ENCODE measurements around the gene ITGAD. TPM values are rescaled to one million over a fixed set of nuclear protein-coding genes. Genes with fewer than 3 reads are reported as not detected.

ITGAD gene
- polyA plus RNA-seq, 2 of the 4 experiments (the other 2 are of a cell fraction), result not detected

DNA sequence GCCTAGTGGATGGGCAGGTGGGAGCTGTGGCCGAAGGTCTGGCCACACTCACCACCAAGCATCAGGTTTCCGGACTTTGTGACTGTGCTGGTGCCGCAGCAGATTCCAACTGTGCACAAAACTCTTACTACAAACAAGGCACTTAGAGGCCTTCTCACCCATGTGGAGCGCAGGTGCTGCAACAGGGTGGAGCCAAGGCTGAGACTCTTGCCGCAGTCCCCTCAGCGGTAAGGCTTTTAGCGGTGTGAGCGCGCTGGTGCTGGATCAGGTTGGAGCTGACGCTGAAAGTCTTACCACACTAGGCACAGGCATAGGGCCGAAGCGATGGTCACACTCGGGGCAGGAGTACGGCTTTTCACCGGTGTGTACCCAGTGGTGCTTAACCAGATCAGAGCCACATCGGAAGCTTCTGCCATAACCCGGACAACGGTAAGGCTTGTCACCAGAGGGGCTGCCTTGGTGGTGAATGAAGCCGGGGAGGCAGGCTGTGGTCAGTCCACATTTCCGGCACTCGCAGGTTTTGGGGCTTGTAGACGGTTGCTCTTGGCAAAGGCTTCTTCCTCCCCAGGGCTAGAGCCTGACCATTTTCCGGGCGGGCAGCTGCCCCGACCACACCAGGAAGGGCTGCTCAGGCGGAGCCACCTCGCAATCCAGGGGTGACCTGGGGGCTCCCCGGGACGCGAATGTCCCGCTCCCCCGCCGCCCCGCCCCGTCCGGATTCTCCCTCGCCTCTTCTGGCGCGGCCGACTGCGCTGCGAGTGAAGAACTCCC, 65.1 kb downstream of the ITGAD start:
- H3K4me3 ChIP-seq, result peak overlapping the region; percentile 87
- peak overlapping the region; percentile 75 for H3K4me2 ChIP-seq
- ChIA-PET POLR2A (interaction anchor here (0.5 to 4.0 kb wide), 15 partner anchors 10 to 461 kb away, joined by 3 to 18 read pairs (median 7); partner anchors contain the start of genes FUS, KAT8, RUSF1 and ZNF267), CTCF (interaction anchor here (0.9 to 7.9 kb wide), 13 partner anchors 10 to 474 kb away, joined by 3 to 52 read pairs (median 4); partner anchors contain the start of genes TGFB1I1, ZNF267 and ZNF843)
- ATAC-seq, result peak; percentile 16 to 39
- peak; percentile 41 to 60 for DNase-seq (ENCODE audit: low read depth in 1 of 2, low spot score in 1 of 2)
- WGBS (ENCODE audit: missing lambda C conversion rate), result 2% methylated on average over 16 of the region's 42 CpGs
- FAIRE-seq, result no peak
- peak overlapping the region; percentile 98 to 99 for H3K27ac ChIP-seq
- H3K9me3 ChIP-seq, result no peaks in the 10 kb centered on the region
- no peak for TF ChIP-seq CHD4 (IDR thresholded peaks at IDR 0.05; ENCODE audit: borderline replicate concordance)
- TF ChIP-seq MYC (IDR thresholded peaks at IDR 0.05; ENCODE audit: borderline replicate concordance, low read length), result 0 out of 2 replicates have a peak, but pooled peaks have one; percentile 3
- TF ChIP-seq, protein P1, sequence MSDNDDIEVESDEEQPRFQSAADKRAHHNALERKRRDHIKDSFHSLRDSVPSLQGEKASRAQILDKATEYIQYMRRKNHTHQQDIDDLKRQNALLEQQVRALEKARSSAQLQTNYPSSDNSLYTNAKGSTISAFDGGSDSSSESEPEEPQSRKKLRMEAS (IDR thresholded peaks at IDR 0.05), result peak; percentile 47; the same call in 1 of the 2 replicates
- 0 out of 2 replicates have a peak, but pooled peaks have one; percentile 10 for TF ChIP-seq POLR2A (IDR thresholded peaks at IDR 0.05; ENCODE audit: low read length)
- peaks cover 48% of the 10 kb centered on the region for H3K4me1 ChIP-seq

DNA sequence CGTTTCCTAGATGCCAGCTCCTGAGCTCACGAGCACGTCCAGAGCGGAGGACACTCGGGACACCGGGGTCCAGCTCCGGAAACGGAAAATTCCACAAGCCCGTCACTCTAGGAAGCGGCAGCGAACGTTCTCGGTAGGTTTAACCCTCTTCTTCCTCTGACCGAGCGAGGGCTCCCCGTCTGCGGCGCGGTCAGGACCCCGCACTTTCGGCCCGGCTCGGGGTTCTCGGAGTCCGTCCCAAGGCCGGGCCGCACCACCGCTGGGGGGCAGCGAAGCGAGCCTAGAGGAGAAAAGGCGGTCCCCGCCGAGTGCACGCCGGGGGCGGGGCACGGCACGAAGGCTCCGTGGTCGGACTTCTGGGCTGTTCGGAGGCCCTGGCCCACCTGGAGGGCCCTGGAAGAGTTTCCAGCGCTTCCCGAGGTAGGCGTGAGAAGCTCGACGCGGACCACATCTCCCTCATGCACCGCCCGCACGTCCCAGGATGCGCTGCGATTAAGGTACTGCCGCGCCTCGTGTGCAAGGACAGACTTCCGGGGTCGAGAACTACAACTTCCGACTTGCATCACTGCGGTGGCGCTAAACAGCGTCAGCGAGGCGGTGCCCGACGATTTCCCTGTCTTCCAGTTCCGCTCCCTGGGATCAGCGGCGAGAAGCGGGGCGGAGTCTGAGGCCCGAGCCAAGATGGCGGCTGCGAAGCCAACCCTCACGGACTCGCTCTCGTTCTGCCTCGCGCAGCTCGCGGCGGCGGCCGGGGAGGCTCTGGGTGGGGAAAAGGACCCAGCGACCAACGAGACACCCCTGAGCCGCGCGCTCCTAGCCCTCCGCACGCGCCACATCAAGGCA, 65.9 kb downstream of the ITGAD start, which contains the start of gene ARMC5:
TSS of gene ARMC5 (plus strand) at position 658 of the 843 bp plus-strand sequence. CDS start at position 682, 24 bp downstream.
- ChIA-PET POLR2A (interaction anchor here (0.5 to 4.0 kb wide), 30 partner anchors 8 to 462 kb away, joined by 3 to 23 read pairs (median 7); partner anchors contain the start of genes FUS, KAT8, RUSF1 and SLC5A2), CTCF (interaction anchor here (0.9 to 7.9 kb wide), 12 partner anchors 11 to 414 kb away, joined by 3 to 52 read pairs (median 6); partner anchors contain the start of genes TGFB1I1, ZNF267 and ZNF843)
- FAIRE-seq, result no peak
- peak within 1 kb of the TSS; percentile 98 to 99 for H3K27ac ChIP-seq
- peaks cover 40% of the 10 kb centered on the region for H3K4me1 ChIP-seq
- H3K4me2 ChIP-seq, result peak within 1 kb of the TSS; percentile 89
- no peaks in the 10 kb centered on the region for H3K9me3 ChIP-seq
- DNase-seq (ENCODE audit: low read depth in 1 of 2, low spot score in 1 of 2), result peak; percentile 93 to 99
- ATAC-seq, result peak; percentile 83 to 87
- no CpG with 5 or more reads among the region's 91 CpGs for WGBS (ENCODE audit: missing lambda C conversion rate)
- H3K4me3 ChIP-seq, result peak within 1 kb of the TSS; percentile 87
- peak; percentile 88 for TF ChIP-seq PHF8 (IDR thresholded peaks at IDR 0.05; ENCODE audit: borderline replicate concordance, low read depth)
- TF ChIP-seq, protein P1 (IDR thresholded peaks at IDR 0.05), result peak; percentile 98
- TF ChIP-seq, protein P2, sequence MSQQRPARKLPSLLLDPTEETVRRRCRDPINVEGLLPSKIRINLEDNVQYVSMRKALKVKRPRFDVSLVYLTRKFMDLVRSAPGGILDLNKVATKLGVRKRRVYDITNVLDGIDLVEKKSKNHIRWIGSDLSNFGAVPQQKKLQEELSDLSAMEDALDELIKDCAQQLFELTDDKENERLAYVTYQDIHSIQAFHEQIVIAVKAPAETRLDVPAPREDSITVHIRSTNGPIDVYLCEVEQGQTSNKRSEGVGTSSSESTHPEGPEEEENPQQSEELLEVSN (IDR thresholded peaks at IDR 0.05; ENCODE audit: borderline replicate concordance, low read depth), result peak; percentile 95
- TF ChIP-seq, protein P3, sequence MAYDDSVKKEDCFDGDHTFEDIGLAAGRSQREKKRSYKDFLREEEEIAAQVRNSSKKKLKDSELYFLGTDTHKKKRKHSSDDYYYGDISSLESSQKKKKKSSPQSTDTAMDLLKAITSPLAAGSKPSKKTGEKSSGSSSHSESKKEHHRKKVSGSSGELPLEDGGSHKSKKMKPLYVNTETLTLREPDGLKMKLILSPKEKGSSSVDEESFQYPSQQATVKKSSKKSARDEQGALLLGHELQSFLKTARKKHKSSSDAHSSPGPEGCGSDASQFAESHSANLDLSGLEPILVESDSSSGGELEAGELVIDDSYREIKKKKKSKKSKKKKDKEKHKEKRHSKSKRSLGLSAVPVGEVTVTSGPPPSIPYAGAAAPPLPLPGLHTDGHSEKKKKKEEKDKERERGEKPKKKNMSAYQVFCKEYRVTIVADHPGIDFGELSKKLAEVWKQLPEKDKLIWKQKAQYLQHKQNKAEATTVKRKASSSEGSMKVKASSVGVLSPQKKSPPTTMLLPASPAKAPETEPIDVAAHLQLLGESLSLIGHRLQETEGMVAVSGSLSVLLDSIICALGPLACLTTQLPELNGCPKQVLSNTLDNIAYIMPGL (CRISPR knock-in tag; IDR thresholded peaks at IDR 0.05; ENCODE audit: borderline replicate concordance), result peak; percentile 69; the same call in 1 of the 2 replicates
- TF ChIP-seq, protein P4, sequence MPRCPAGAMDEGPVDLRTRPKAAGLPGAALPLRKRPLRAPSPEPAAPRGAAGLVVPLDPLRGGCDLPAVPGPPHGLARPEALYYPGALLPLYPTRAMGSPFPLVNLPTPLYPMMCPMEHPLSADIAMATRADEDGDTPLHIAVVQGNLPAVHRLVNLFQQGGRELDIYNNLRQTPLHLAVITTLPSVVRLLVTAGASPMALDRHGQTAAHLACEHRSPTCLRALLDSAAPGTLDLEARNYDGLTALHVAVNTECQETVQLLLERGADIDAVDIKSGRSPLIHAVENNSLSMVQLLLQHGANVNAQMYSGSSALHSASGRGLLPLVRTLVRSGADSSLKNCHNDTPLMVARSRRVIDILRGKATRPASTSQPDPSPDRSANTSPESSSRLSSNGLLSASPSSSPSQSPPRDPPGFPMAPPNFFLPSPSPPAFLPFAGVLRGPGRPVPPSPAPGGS (IDR thresholded peaks at IDR 0.05), result peak; percentile 36; the same call in 2 of the 3 replicates
- peak; percentile 42 to 75; a peak in 2 of 4 replicates for TF ChIP-seq CEBPB (IDR thresholded peaks at IDR 0.05)
- TF ChIP-seq MAZ (IDR thresholded peaks at IDR 0.05; ENCODE audit: borderline replicate concordance, low read depth, low read length), result no peak
- TF ChIP-seq SMC3 (IDR thresholded peaks at IDR 0.05), result peak; percentile 42; the same call in 2 of the 3 replicates
- TF ChIP-seq SREBF2 (IDR thresholded peaks at IDR 0.05), result no peak
- peak; percentile 77; the same call in 1 of the 2 replicates for TF ChIP-seq HOXB5 (CRISPR knock-in tag; IDR thresholded peaks at IDR 0.05)
- no peak for TF ChIP-seq EP300 (IDR thresholded peaks at IDR 0.05)
- TF ChIP-seq, protein P5, sequence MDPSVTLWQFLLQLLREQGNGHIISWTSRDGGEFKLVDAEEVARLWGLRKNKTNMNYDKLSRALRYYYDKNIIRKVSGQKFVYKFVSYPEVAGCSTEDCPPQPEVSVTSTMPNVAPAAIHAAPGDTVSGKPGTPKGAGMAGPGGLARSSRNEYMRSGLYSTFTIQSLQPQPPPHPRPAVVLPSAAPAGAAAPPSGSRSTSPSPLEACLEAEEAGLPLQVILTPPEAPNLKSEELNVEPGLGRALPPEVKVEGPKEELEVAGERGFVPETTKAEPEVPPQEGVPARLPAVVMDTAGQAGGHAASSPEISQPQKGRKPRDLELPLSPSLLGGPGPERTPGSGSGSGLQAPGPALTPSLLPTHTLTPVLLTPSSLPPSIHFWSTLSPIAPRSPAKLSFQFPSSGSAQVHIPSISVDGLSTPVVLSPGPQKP (IDR thresholded peaks at IDR 0.05; ENCODE audit: low read depth, low read length), result no peak
- TF ChIP-seq POLR2AphosphoS2 (conservative IDR thresholded peaks at IDR 0.05; ENCODE audit: low read length), result no peak
- TF ChIP-seq MYC (IDR thresholded peaks at IDR 0.05; ENCODE audit: borderline replicate concordance, low read length), result peak; percentile 94
- TF ChIP-seq CBX2 (IDR thresholded peaks at IDR 0.05; ENCODE audit: borderline replicate concordance, low read depth), result no peak
- TF ChIP-seq POLR2A (IDR thresholded peaks at IDR 0.05; ENCODE audit: low read length), result peak; percentile 69
- TF ChIP-seq JUN (IDR thresholded peaks at IDR 0.05), result peak; percentile 57 to 92
- TF ChIP-seq, protein P6, sequence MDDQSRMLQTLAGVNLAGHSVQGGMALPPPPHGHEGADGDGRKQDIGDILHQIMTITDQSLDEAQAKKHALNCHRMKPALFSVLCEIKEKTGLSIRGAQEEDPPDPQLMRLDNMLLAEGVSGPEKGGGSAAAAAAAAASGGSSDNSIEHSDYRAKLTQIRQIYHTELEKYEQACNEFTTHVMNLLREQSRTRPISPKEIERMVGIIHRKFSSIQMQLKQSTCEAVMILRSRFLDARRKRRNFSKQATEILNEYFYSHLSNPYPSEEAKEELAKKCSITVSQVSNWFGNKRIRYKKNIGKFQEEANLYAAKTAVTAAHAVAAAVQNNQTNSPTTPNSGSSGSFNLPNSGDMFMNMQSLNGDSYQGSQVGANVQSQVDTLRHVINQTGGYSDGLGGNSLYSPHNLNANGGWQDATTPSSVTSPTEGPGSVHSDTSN (IDR thresholded peaks at IDR 0.05), result no peak
- TF ChIP-seq ESRRA (IDR thresholded peaks at IDR 0.05; ENCODE audit: borderline replicate concordance, low read length), result no peak
- TF ChIP-seq, protein P7, sequence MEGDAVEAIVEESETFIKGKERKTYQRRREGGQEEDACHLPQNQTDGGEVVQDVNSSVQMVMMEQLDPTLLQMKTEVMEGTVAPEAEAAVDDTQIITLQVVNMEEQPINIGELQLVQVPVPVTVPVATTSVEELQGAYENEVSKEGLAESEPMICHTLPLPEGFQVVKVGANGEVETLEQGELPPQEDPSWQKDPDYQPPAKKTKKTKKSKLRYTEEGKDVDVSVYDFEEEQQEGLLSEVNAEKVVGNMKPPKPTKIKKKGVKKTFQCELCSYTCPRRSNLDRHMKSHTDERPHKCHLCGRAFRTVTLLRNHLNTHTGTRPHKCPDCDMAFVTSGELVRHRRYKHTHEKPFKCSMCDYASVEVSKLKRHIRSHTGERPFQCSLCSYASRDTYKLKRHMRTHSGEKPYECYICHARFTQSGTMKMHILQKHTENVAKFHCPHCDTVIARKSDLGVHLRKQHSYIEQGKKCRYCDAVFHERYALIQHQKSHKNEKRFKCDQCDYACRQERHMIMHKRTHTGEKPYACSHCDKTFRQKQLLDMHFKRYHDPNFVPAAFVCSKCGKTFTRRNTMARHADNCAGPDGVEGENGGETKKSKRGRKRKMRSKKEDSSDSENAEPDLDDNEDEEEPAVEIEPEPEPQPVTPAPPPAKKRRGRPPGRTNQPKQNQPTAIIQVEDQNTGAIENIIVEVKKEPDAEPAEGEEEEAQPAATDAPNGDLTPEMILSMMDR (IDR thresholded peaks at IDR 0.05), result peak; percentile 67
- TF ChIP-seq EHF (CRISPR knock-in tag; IDR thresholded peaks at IDR 0.05), result 0 out of 2 replicates have a peak, but pooled peaks have one; percentile 34
- TF ChIP-seq ZNF302 (CRISPR knock-in tag; IDR thresholded peaks at IDR 0.05), result no peak
